Measurements from ENCODE around the gene CDK10.

The CDK10 gene

GRCh38 chr16:89738072-89738377 lies 51.5 kb downstream of the CDK10 start:
- DNase-seq = no peak

DNA sequence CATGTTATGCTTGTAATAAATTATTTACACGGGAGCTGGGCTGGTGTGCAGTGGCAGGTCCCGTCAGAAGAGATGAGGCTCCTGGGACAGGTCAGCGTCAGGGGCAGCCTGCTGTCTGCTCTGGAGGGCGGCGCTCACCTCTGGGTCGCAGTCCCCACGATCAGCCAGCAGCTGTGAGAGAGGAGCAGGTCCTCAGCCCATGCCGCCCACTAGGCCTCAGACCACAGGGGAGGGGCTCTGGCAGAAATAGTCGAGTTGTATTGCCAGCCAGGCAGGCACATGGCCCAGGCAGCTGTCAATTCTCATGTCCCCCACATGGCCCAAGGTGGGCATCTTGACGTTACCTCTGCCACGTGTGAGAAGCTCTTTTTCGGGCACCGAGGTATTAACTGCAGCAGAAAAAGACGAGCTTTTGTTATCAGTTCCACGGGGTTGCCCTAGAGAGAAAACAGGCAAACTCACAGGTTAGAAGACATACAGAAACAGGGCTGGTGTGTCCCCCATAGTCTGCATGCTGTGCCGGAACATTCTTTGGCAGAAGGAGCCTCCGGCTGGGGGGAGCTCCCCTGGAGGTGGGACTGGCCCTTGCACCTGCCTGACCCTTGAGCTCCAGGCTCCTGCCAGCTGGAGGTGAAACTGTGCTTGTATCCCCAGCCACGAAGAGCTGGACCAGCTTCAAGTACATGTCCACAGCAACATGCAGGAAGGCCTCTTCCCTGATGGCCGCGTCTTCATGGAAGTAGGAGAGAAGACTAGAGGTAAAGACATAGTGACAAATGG lies 52.2 kb downstream of the CDK10 start:
- no peak for DNase-seq

DNA sequence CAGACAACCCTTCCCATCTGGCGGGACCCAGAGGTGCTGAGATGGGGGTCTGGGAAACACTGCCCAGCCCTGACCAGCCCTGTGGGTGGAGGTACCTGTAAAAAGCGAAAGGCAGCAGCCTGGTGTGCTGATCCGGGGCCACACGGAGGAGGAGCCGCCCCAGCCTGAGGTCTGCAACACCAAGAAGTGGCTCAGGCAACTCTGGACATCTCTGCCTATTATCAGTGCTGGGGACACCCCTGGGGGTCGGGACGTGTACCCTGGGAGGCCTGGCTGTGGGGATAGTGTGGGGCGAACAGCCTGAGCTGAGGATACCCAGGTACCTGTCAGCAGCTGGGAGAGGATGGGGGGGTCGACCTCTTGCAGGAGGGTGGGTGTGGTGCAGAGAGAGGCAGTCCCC lies 52.9 kb downstream of the CDK10 start:
- DNase-seq = no peak

DNA sequence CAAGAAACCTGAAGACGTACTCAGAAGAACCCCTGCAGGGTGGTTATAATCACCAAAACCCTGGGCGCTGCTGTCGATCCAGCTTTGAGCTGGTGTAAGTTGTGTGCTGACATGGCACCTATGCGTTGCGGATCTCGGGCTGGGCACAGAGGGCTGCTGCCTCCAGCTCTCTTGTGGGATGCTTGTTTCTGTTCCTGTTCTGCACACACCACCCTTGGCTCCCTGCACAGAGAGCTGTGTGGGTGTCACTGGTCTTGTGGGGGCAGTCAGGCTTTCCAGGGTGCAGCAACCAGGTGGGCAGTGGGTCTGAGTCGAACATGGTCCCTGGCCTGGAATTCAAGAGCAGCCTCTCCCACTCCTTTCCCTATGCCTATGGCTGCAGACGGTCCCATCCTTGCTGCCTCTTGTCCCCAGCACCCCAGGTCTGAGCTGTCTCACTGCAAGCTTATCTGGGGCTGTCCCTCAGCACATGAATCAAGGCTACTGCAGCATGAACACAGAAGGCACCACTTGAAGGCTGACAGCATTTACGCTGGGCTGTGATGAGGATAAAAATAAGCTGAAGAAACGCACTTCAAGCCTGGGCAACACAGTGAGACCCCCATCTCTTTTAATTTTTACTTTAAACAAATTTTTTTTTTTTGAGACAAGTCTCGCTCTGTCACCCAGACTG lies 55.0 kb downstream of the CDK10 start:
- no peak for DNase-seq

DNA sequence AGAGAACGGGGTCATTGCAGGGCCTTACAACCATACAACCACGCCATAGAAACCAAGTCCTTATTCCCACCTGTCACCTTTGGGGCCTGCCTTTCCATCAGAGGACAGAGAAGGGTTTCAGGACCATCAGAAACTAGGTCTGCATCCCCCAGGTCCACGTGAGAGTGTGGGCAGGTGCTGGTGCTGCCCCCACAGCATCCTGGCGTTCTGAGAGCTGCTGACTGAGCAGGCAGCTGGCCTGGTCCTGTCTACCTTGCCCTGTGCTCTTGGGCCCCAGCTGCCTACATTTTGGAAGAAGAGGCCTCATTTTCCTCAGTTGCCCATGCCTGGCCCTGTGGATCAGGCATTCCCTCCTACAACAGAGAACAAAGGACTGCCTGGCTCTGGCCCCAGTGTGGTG lies 56.5 kb downstream of the CDK10 start:
- no peak for DNase-seq

DNA sequence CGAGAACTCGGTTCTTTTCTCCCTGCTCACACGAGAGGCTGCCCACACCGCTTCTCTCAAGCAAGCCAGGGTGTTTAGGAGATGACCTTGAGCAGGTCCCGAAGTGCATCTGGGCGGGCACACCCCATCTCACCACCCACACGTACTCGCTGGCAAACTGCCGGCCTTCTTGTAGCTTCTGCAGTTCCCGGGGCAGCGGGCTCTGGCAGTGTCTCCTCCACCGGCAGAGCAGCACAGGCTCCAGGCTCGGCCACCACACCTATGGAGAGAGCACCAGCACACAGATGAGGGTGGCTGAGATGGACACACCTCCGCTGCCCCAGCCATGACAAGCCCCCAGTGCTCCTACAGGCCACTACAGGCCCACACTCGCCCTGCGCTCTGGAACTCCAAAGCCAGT lies 58.3 kb downstream of the CDK10 start:
- DNase-seq = no peak
